Measurements from ENCODE around the gene DMRT2. TPM values are rescaled to one million over a fixed set of nuclear protein-coding genes. Genes with fewer than 3 reads are reported as not detected.

DMRT2 gene
- total and polyA plus RNA-seq, 2 experiments from 2014 or later = not detected

- DNase-seq (ENCODE audit: low spot score) = no peak
- H3K9me2 ChIP-seq (replicated peaks; ENCODE audit: insufficient read depth) = no peaks in the 10 kb centered on the region
- no peaks in the 10 kb centered on the region for H3K79me2 ChIP-seq
- no peak overlapping the region for H3K4me3 ChIP-seq
- H3K4me2 ChIP-seq = no peak overlapping the region
- no peaks in the 10 kb centered on the region for H3K27me3 ChIP-seq
- no peaks in the 10 kb centered on the region for H3K36me3 ChIP-seq (replicated peaks; ENCODE audit: insufficient read depth, low read depth)
- H2AFZ ChIP-seq = no peak overlapping the region
- H3K9me3 ChIP-seq (ENCODE audit: low read depth) = no peaks in the 10 kb centered on the region
- no peak for TF ChIP-seq EZH2 (IDR thresholded peaks at IDR 0.05; ENCODE audit: borderline replicate concordance)
- TF ChIP-seq EZH2phosphoT487 (IDR thresholded peaks at IDR 0.05; ENCODE audit: low read depth, severe bottlenecking, unreplicated experiment) = no peak
- TF ChIP-seq CTCF (IDR thresholded peaks at IDR 0.05; ENCODE audit: poor library complexity) = no peak
- 37% methylated on average over 3 of the region's 3 CpGs for WGBS (ENCODE audit: low lambda C conversion rate, missing lambda C conversion rate)
- H3K4me1 ChIP-seq (ENCODE audit: insufficient read depth) = no peaks in the 10 kb centered on the region
- no peak overlapping the region for H3K27ac ChIP-seq
- no peaks in the 10 kb centered on the region for H4K20me1 ChIP-seq (ENCODE audit: insufficient read depth, poor library complexity, severe bottlenecking)
Observed at GRCh38 chr9:1086517-1086916, 36.4 kb downstream of the DMRT2 start.

GRCh38 chr9:1087120-1087881 is 37.1 kb downstream of the DMRT2 start:
- no peak overlapping the region for H2AFZ ChIP-seq

GRCh38 chr9:1094749-1095148 is 44.6 kb downstream of the DMRT2 start:
- Histone ChIP-seq H3K79me2 (no peaks in the 10 kb centered on the region), H3K9me3 (ENCODE audit: low read depth) (no peaks in the 10 kb centered on the region), H3K4me3 (no peak overlapping the region), H3K4me2 (no peak overlapping the region), H3K27ac (no peak overlapping the region), H4K20me1 (ENCODE audit: insufficient read depth, poor library complexity, severe bottlenecking) (no peaks in the 10 kb centered on the region), H3K27me3 (no peaks in the 10 kb centered on the region), H2AFZ (no peak overlapping the region), H3K36me3 (replicated peaks; ENCODE audit: insufficient read depth, low read depth) (no peaks in the 10 kb centered on the region), H3K4me1 (ENCODE audit: insufficient read depth) (no peaks in the 10 kb centered on the region), H3K9me2 (replicated peaks; ENCODE audit: insufficient read depth) (no peaks in the 10 kb centered on the region)
- 57% methylated on average over 3 of the region's 3 CpGs for WGBS (ENCODE audit: low lambda C conversion rate, missing lambda C conversion rate)
- DNase-seq (ENCODE audit: low spot score) = no peak
- no peak for TF ChIP-seq EZH2phosphoT487 (IDR thresholded peaks at IDR 0.05; ENCODE audit: low read depth, severe bottlenecking, unreplicated experiment)
- TF ChIP-seq CTCF (IDR thresholded peaks at IDR 0.05; ENCODE audit: poor library complexity) = no peak
- TF ChIP-seq EZH2 (IDR thresholded peaks at IDR 0.05; ENCODE audit: borderline replicate concordance) = no peak

More at GRCh38 chr9:1087120-1087881, 37.1 kb downstream of the DMRT2 start:
- 65% methylated on average over 7 of the region's 7 CpGs for WGBS (ENCODE audit: low lambda C conversion rate, missing lambda C conversion rate)
- no peak overlapping the region for H3K4me2 ChIP-seq
- H3K36me3 ChIP-seq (replicated peaks; ENCODE audit: insufficient read depth, low read depth) = no peaks in the 10 kb centered on the region
- H3K27me3 ChIP-seq = no peaks in the 10 kb centered on the region
- no peaks in the 10 kb centered on the region for H3K79me2 ChIP-seq
- no peaks in the 10 kb centered on the region for H4K20me1 ChIP-seq (ENCODE audit: insufficient read depth, poor library complexity, severe bottlenecking)
- no peak overlapping the region for H3K27ac ChIP-seq
- H3K4me3 ChIP-seq = no peak overlapping the region
- no peaks in the 10 kb centered on the region for H3K9me3 ChIP-seq (ENCODE audit: low read depth)
- no peaks in the 10 kb centered on the region for H3K4me1 ChIP-seq (ENCODE audit: insufficient read depth)
- no peaks in the 10 kb centered on the region for H3K9me2 ChIP-seq (replicated peaks; ENCODE audit: insufficient read depth)
- DNase-seq (ENCODE audit: low spot score) = no peak
- no peak for TF ChIP-seq EZH2phosphoT487 (IDR thresholded peaks at IDR 0.05; ENCODE audit: low read depth, severe bottlenecking, unreplicated experiment)
- TF ChIP-seq EZH2 (IDR thresholded peaks at IDR 0.05; ENCODE audit: borderline replicate concordance) = no peak
- TF ChIP-seq CTCF (IDR thresholded peaks at IDR 0.05; ENCODE audit: poor library complexity) = no peak
